SHP77 (cell line): ENCODE results near the gene CDA.

ENCODE experiments used
- DNase-seq, 2 experiments: peaks; one replicate each; lab custom pipeline; 2025; lab: John Stamatoyannopoulos, UW

Gene CDA

GRCh38 chr1:20588634-20589225 is at the start of gene CDA:
CDA (plus strand) TSS chr1:20589097; CDS start chr1:20589130, 33 bp downstream.
- no peak for DNase-seq

GRCh38 chr1:20540281-20540680 is 48.6 kb upstream of the CDA start:
- DNase-seq, result no peak

- no peak for DNase-seq
Observed at GRCh38 chr1:20546637-20547036, 42.3 kb upstream of the CDA start.

- DNase-seq, result no peak
Observed at GRCh38 chr1:20551161-20551560, 37.7 kb upstream of the CDA start.

- no peak for DNase-seq
Observed at GRCh38 chr1:20551945-20552727, 36.8 kb upstream of the CDA start, which contains the start of gene FAM43B. FAM43B (plus strand) TSS chr1:20552573; CDS start chr1:20552974, 401 bp downstream.

GRCh38 chr1:20552728-20553445 is 36.0 kb upstream of the CDA start:
- no peak for DNase-seq

GRCh38 chr1:20555025-20555757 is 33.7 kb upstream of the CDA start:
- no peak for DNase-seq

GRCh38 chr1:20555758-20556120 is 33.2 kb upstream of the CDA start:
- DNase-seq, result no peak

- DNase-seq, result no peak
Observed at GRCh38 chr1:20558191-20558590, 30.7 kb upstream of the CDA start.

- DNase-seq, result no peak
Observed at GRCh38 chr1:20560966-20561365, 27.9 kb upstream of the CDA start.

GRCh38 chr1:20565234-20565633 is 23.7 kb upstream of the CDA start:
- no peak for DNase-seq

- DNase-seq, result no peak
Observed at GRCh38 chr1:20569523-20570098, 19.3 kb upstream of the CDA start.

- DNase-seq, result no peak
Observed at GRCh38 chr1:20571427-20571826, 17.5 kb upstream of the CDA start.

GRCh38 chr1:20573987-20574386 is 14.9 kb upstream of the CDA start:
- no peak for DNase-seq

GRCh38 chr1:20574686-20575540 is 14.0 kb upstream of the CDA start:
- peak; percentile 35 to 41 for DNase-seq

GRCh38 chr1:20575541-20576336 is 13.2 kb upstream of the CDA start:
- DNase-seq, result no peak

- no peak for DNase-seq
Observed at GRCh38 chr1:20578062-20578461, 10.8 kb upstream of the CDA start.

- no peak for DNase-seq
Observed at GRCh38 chr1:20578721-20579395, 10.0 kb upstream of the CDA start.

- DNase-seq, result no peak
Observed at GRCh38 chr1:20584890-20585289, 4.0 kb upstream of the CDA start.
